ENCODE measurements around the gene MSH5. TPM values are rescaled to one million over a fixed set of nuclear protein-coding genes. Genes with fewer than 3 reads are reported as not detected.

MSH5 gene
- total and polyA plus RNA-seq, 4 donors = 5.9 to 15.1 (median 7.0) TPM; not detected in 1

- Histone ChIP-seq H3K27ac (ENCODE audit: low read depth in 1 of 2, low read length in 2 of 2) (no peak overlapping the region), H3K9me3 (ENCODE audit: control insufficient read depth, low read length) (no peaks in the 10 kb centered on the region), H3K4me3 (ENCODE audit: low read length in 2 of 2) (no peak overlapping the region), H3K4me1 (ENCODE audit: control insufficient read depth in 1 of 2, insufficient read depth in 2 of 2, low read length in 2 of 2) (no peaks in the 10 kb centered on the region), H3K27me3 (ENCODE audit: control insufficient read depth in 1 of 2, insufficient read depth in 2 of 2, low read length in 1 of 2) (no peaks in the 10 kb centered on the region), H3K36me3 (ENCODE audit: control insufficient read depth in 1 of 2, insufficient read depth in 2 of 2, low read length in 1 of 2) (no peaks in the 10 kb centered on the region)
- ATAC-seq (ENCODE audit: low FRiP score) (no peak), DNase-seq (no peak)
- intact Hi-C loops (cut with DNase I) = no loop called here
- WGBS, 2 donors = 86 to 88% methylated on average over 5 of the region's 5 CpGs
Observed at GRCh38 chr6:31760790-31761189, 21.0 kb downstream of the MSH5 start.

DNA sequence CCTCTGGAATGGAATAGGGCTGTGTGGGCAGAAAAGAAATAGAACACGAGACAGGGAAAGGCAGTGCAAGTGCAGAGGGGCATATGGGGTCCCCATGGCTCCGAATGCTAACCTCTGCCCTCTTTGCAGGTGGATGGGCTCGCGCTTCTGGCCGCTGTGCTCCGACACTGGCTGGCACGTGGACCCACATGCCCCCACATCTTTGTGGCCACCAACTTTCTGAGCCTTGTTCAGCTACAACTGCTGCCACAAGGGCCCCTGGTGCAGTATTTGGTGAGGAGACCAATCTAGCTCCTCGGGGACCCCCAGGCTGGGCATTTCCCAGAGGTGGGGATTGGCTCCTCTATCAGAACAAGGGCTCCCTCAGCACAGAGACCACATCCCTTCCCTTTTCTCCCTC is 21.5 kb downstream of the MSH5 start:
- Histone ChIP-seq H3K4me3 (ENCODE audit: low read length in 2 of 2) (no peak overlapping the region), H3K27ac (ENCODE audit: low read depth in 1 of 2, low read length in 2 of 2) (no peak overlapping the region), H3K4me1 (ENCODE audit: control insufficient read depth in 1 of 2, insufficient read depth in 2 of 2, low read length in 2 of 2) (no peaks in the 10 kb centered on the region), H3K36me3 (ENCODE audit: control insufficient read depth in 1 of 2, insufficient read depth in 2 of 2, low read length in 1 of 2) (no peaks in the 10 kb centered on the region), H3K27me3 (ENCODE audit: control insufficient read depth in 1 of 2, insufficient read depth in 2 of 2, low read length in 1 of 2) (no peaks in the 10 kb centered on the region), H3K9me3 (ENCODE audit: control insufficient read depth, low read length) (no peaks in the 10 kb centered on the region)
- 96% methylated on average over 8 of the region's 8 CpGs for WGBS, 2 donors
- DNase-seq (no peak), ATAC-seq (ENCODE audit: low FRiP score) (no peak)
- intact Hi-C loops (cut with DNase I) = no loop called here

- Histone ChIP-seq H3K4me1 (ENCODE audit: control insufficient read depth in 1 of 2, insufficient read depth in 2 of 2, low read length in 2 of 2) (no peaks in the 10 kb centered on the region), H3K36me3 (ENCODE audit: control insufficient read depth in 1 of 2, insufficient read depth in 2 of 2, low read length in 1 of 2) (no peaks in the 10 kb centered on the region), H3K27ac (ENCODE audit: low read depth in 1 of 2, low read length in 2 of 2) (no peak within 1 kb of the TSS), H3K4me3 (ENCODE audit: low read length in 2 of 2) (no peak within 1 kb of the TSS), H3K9me3 (ENCODE audit: control insufficient read depth, low read length) (no peaks in the 10 kb centered on the region), H3K27me3 (ENCODE audit: control insufficient read depth in 1 of 2, insufficient read depth in 2 of 2, low read length in 1 of 2) (no peaks in the 10 kb centered on the region)
- intact Hi-C loops (cut with DNase I) = no loop called here
- 83 to 86% methylated on average over 4 of the region's 4 CpGs for WGBS, 2 donors
- DNase-seq = no peak
- no peak for ATAC-seq (ENCODE audit: low FRiP score)
Observed at GRCh38 chr6:31762356-31762755, 22.6 kb downstream of the MSH5 start, which contains the start of gene SAPCD1. Gene SAPCD1, plus strand, starts transcription at chr6:31762656. Its CDS starts 399 bp downstream, at chr6:31763055.

DNA sequence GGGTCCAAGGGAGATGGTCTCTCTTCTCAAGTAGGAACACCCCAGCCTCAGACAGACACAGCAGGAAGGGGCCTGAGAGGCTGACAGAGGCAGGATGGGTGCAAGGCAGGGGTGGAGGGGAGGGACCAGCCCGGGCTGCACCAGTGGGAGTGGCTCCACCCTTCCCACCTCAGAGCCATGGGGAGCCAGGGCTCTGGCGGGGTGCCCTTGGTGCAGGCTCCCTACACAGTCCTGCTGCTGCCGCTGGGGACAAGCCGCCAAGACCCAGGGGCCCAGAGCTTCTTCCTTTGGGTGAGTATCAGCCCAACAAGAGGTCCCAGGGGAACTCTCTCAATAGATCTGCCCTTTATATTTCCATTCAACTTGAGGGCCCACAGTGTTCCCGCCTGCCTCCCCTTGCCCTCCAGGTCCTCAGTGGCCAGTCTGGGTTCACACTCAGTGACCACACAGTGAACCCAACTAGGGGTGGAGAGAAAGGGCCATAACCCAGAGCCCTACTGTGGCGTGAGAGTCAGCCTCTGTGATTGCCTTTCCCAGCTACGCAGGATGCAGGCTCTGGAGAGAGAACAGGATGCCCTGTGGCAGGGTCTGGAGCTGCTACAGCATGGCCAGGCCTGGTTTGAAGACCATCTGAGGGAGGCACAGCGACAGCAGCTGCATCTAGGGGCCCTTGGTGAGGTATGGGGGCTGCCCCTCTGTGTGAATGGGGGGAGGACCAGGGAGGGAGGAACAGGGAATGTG is 23.2 kb downstream of the MSH5 start:
- ATAC-seq (ENCODE audit: low FRiP score) (no peak), DNase-seq (no peak)
- Histone ChIP-seq H3K27ac (ENCODE audit: low read depth in 1 of 2, low read length in 2 of 2) (no peak overlapping the region), H3K4me1 (ENCODE audit: control insufficient read depth in 1 of 2, insufficient read depth in 2 of 2, low read length in 2 of 2) (no peaks in the 10 kb centered on the region), H3K27me3 (ENCODE audit: control insufficient read depth in 1 of 2, insufficient read depth in 2 of 2, low read length in 1 of 2) (no peaks in the 10 kb centered on the region), H3K36me3 (ENCODE audit: control insufficient read depth in 1 of 2, insufficient read depth in 2 of 2, low read length in 1 of 2) (no peaks in the 10 kb centered on the region), H3K4me3 (ENCODE audit: low read length in 2 of 2) (no peak overlapping the region), H3K9me3 (ENCODE audit: control insufficient read depth, low read length) (no peaks in the 10 kb centered on the region)
- WGBS, 2 donors = 85 to 86% methylated on average over 8 of the region's 8 CpGs
- intact Hi-C loops (cut with DNase I) = no loop called here

GRCh38 chr6:31763619-31763940 is 23.8 kb downstream of the MSH5 start:
- ATAC-seq (ENCODE audit: low FRiP score) (no peak), DNase-seq (no peak)
- Histone ChIP-seq H3K36me3 (ENCODE audit: control insufficient read depth in 1 of 2, insufficient read depth in 2 of 2, low read length in 1 of 2) (no peaks in the 10 kb centered on the region), H3K4me3 (ENCODE audit: low read length in 2 of 2) (no peak overlapping the region), H3K27ac (ENCODE audit: low read depth in 1 of 2, low read length in 2 of 2) (no peak overlapping the region), H3K9me3 (ENCODE audit: control insufficient read depth, low read length) (no peaks in the 10 kb centered on the region), H3K27me3 (ENCODE audit: control insufficient read depth in 1 of 2, insufficient read depth in 2 of 2, low read length in 1 of 2) (no peaks in the 10 kb centered on the region), H3K4me1 (ENCODE audit: control insufficient read depth in 1 of 2, insufficient read depth in 2 of 2, low read length in 2 of 2) (no peaks in the 10 kb centered on the region)
- intact Hi-C loops (cut with DNase I) = no loop called here
- WGBS, 2 donors = 29 to 42% methylated on average over 1 of the region's 1 CpG

DNA sequence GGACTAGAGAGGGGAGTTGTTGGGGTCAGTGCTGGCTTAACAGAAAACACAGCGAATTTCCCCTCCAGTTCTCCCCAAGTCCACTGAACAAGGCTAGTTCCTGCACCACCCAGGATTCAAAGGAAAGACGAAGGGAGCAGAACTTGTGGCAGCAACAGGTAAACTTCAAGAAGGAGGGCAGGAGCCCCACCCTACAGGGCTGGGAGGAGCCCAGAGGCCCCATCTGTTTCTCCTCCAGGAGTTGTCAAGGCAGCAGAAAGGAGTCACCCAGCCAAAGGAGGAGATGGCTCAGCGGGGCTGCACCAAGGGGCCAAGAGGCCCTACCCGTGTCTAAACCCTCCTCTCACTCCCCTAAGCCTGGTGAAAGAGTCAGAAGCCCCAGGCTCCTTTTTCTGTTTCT is 24.4 kb downstream of the MSH5 start:
- H3K27me3 ChIP-seq (ENCODE audit: control insufficient read depth in 1 of 2, insufficient read depth in 2 of 2, low read length in 1 of 2) = no peaks in the 10 kb centered on the region
- H3K4me3 ChIP-seq (ENCODE audit: low read length in 2 of 2) = no peak overlapping the region
- DNase-seq (no peak), ATAC-seq (ENCODE audit: low FRiP score) (no peak)
- 91 to 94% methylated on average over 4 of the region's 4 CpGs for WGBS, 2 donors
- intact Hi-C loops (cut with DNase I) = no loop called here
- no peaks in the 10 kb centered on the region for H3K9me3 ChIP-seq (ENCODE audit: control insufficient read depth, low read length)
- H3K36me3 ChIP-seq (ENCODE audit: control insufficient read depth in 1 of 2, insufficient read depth in 2 of 2, low read length in 1 of 2) = no peaks in the 10 kb centered on the region
- H3K27ac ChIP-seq (ENCODE audit: low read depth in 1 of 2, low read length in 2 of 2) = no peak overlapping the region
- H3K4me1 ChIP-seq (ENCODE audit: control insufficient read depth in 1 of 2, insufficient read depth in 2 of 2, low read length in 2 of 2) = no peaks in the 10 kb centered on the region

DNA sequence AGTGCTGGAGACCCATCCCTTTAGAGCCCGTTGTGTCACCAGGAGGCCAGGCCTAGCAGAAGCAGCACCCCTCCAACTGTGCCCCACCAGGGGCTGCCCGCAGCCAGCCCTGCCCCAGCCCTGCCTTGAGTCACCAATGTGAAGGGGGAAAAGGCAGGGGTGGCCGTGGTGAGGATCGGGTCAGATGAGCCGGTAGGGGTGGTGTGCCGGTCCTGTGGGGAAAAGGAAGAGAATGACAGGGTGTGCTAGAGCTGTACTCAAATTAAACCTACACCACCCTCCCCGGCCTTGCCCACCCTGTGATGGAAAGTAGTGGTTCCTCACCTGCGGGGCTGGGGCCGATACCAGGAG is 25.7 kb downstream of the MSH5 start:
- H3K36me3 ChIP-seq (ENCODE audit: control insufficient read depth in 1 of 2, insufficient read depth in 2 of 2, low read length in 1 of 2) = no peaks in the 10 kb centered on the region
- no peaks in the 10 kb centered on the region for H3K9me3 ChIP-seq (ENCODE audit: control insufficient read depth, low read length)
- intact Hi-C loops (cut with DNase I) = no loop called here
- H3K4me1 ChIP-seq (ENCODE audit: control insufficient read depth in 1 of 2, insufficient read depth in 2 of 2, low read length in 2 of 2) = no peaks in the 10 kb centered on the region
- no peak for DNase-seq
- WGBS, 2 donors = 87 to 93% methylated on average over 9 of the region's 9 CpGs
- H3K27ac ChIP-seq (ENCODE audit: low read depth in 1 of 2, low read length in 2 of 2) = no peak overlapping the region
- ATAC-seq (ENCODE audit: low FRiP score) = no peak
- H3K4me3 ChIP-seq (ENCODE audit: low read length in 2 of 2) = no peak overlapping the region
- H3K27me3 ChIP-seq (ENCODE audit: control insufficient read depth in 1 of 2, insufficient read depth in 2 of 2, low read length in 1 of 2) = no peaks in the 10 kb centered on the region

DNA sequence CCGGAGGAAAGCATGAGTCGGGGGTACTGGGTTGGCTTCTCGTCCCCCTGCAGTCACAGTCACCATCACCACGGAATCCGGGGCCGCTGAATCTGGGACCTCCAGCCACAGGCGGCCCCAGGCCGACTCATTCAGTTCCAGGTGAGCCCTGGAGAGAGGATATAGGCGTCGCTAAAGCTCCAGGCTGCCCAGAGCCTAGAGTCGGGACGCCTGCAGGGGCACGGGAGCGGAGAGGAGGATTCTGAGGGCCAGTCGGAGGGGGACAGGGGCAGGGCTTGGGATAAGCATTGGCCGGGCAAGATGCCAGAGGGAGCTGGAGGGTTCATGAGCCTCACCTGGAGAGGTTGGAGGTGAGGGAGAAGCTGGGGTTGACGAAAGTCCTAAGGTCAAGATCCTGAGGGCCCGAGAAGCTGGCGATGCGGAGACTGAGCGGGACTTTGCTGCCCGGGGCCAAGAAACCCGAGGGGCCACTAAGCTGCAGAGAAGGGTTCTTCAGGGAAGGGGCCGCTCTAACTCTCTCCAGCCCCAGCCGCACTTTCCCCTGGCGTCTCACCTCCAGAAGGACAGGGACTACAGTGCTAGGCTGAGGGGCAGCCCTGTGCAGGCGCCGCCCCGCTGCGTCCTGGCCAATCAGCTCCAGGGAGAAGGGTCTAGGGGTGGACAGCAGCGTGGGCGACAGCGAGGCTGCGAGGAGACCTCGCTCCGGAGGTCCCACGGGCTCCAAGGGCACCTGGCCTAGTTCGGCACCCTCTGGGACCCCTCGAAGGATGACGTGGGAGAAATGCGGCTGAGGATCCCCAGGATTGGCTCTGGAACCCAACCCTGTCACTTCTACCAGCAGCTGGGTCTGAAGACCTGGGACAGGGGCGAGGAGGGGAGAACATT is 26.3 kb downstream of the MSH5 start:
- no peaks in the 10 kb centered on the region for H3K36me3 ChIP-seq (ENCODE audit: control insufficient read depth in 1 of 2, insufficient read depth in 2 of 2, low read length in 1 of 2)
- no peak overlapping the region for H3K27ac ChIP-seq (ENCODE audit: low read depth in 1 of 2, low read length in 2 of 2)
- no peaks in the 10 kb centered on the region for H3K27me3 ChIP-seq (ENCODE audit: control insufficient read depth in 1 of 2, insufficient read depth in 2 of 2, low read length in 1 of 2)
- DNase-seq (no peak), ATAC-seq (ENCODE audit: low FRiP score) (peak; percentile 53)
- no peak overlapping the region for H3K4me3 ChIP-seq (ENCODE audit: low read length in 2 of 2)
- H3K4me1 ChIP-seq (ENCODE audit: control insufficient read depth in 1 of 2, insufficient read depth in 2 of 2, low read length in 2 of 2) = no peaks in the 10 kb centered on the region
- 31 to 34% methylated on average over 41 to 42 of the region's 42 CpGs for WGBS, 2 donors
- no peaks in the 10 kb centered on the region for H3K9me3 ChIP-seq (ENCODE audit: control insufficient read depth, low read length)
- intact Hi-C loops (cut with DNase I) = no loop called here
